Stomach (tissue), 4 donors: ENCODE measurements around the gene CAVIN1.

Experiments used
- POLR2A ChIP-seq, 4 donors: fragments of 450-650 bp; IDR thresholded peaks; one replicate each; pipeline ENCODE4 v1.6.1; 2016; ENCODE audit warnings: antibody characterized with exemption in 4 of 4, control low read depth in 2 of 4, mild to moderate bottlenecking in 1 of 4, moderate library complexity in 1 of 4
- TF ChIP-seq, protein P1 (sequence below), 7 experiments: fragments of 450-650 bp in 4 of 7; fragments of 200-600 bp in 3 of 7; sonication (generic) in 3 of 7; IDR thresholded peaks; one replicate each; pipeline ENCODE4 v1.5.1; 2016 to 2019; ENCODE audit warnings: antibody characterized with exemption in 7 of 7, control low read depth in 2 of 7, mild to moderate bottlenecking in 1 of 7

DNA sequence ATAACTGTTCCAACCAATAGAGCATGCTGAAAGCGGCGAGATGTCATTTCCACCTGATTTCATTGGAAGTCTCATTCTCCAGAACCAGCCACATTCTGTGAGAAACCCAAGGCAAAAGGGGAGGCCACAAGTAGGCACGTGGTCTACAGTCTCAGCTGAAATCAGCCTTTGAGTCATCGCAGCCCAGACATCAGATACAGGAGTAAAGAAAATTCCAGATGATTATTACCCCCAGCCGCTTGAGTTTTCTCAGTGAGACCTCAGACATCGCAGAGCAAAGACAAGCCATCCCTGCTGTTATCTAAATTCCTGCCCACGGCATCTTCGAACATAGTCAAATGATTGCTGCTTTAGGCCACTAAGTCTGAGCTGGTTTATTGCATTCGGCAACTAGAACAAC lies 57.9 kb downstream of the CAVIN1 start:
- TF ChIP-seq, protein P1, sequence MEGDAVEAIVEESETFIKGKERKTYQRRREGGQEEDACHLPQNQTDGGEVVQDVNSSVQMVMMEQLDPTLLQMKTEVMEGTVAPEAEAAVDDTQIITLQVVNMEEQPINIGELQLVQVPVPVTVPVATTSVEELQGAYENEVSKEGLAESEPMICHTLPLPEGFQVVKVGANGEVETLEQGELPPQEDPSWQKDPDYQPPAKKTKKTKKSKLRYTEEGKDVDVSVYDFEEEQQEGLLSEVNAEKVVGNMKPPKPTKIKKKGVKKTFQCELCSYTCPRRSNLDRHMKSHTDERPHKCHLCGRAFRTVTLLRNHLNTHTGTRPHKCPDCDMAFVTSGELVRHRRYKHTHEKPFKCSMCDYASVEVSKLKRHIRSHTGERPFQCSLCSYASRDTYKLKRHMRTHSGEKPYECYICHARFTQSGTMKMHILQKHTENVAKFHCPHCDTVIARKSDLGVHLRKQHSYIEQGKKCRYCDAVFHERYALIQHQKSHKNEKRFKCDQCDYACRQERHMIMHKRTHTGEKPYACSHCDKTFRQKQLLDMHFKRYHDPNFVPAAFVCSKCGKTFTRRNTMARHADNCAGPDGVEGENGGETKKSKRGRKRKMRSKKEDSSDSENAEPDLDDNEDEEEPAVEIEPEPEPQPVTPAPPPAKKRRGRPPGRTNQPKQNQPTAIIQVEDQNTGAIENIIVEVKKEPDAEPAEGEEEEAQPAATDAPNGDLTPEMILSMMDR (IDR thresholded peaks at IDR 0.05): no peak
- TF ChIP-seq POLR2A (IDR thresholded peaks at IDR 0.05): no peak
